Measurements from ENCODE around the gene SOS2.

DNA sequence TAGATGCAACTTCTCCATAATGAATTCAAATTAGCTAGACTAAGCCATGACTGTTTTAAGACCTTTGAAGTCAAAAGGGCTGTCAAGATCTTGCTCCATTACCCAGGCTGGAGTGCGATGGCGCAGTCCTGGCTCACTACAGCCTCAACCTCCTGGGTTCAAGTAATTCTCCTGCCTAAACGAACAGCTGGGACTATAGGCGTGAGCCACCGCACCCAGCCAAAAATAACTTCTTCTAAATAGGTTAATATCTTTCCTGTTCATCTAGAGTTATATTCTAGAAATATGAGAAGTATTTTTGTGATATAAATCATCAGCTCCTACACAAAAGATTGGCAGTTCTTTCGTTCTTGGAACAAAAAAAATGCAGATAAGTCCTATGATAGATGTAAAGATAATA is 39.6 kb upstream of the SOS2 start:
- TF ChIP-seq, protein P1, sequence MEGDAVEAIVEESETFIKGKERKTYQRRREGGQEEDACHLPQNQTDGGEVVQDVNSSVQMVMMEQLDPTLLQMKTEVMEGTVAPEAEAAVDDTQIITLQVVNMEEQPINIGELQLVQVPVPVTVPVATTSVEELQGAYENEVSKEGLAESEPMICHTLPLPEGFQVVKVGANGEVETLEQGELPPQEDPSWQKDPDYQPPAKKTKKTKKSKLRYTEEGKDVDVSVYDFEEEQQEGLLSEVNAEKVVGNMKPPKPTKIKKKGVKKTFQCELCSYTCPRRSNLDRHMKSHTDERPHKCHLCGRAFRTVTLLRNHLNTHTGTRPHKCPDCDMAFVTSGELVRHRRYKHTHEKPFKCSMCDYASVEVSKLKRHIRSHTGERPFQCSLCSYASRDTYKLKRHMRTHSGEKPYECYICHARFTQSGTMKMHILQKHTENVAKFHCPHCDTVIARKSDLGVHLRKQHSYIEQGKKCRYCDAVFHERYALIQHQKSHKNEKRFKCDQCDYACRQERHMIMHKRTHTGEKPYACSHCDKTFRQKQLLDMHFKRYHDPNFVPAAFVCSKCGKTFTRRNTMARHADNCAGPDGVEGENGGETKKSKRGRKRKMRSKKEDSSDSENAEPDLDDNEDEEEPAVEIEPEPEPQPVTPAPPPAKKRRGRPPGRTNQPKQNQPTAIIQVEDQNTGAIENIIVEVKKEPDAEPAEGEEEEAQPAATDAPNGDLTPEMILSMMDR (IDR thresholded peaks at IDR 0.05) = no peak
- TF ChIP-seq POLR2A (IDR thresholded peaks at IDR 0.05) = no peak
